B cell (primary cell): ENCODE data around the gene SPTBN1.

Source experiments
- CTCF ChIP-seq: fragments of 200-600 bp; IDR thresholded peaks from one replicate; pipeline ENCODE4 v1.8.0; 2022; ENCODE audit warnings: antibody characterized with exemption, mild to moderate bottlenecking
- EZH2 ChIP-seq: IDR thresholded peaks from 2 replicates; pipeline ENCODE4 v1.6.1; 2012; ENCODE audit warnings: borderline replicate concordance, low read depth, mild to moderate bottlenecking, moderate library complexity, low read length; ENCODE audit not compliant: insufficient read depth, poor library complexity, severe bottlenecking

GRCh38 chr2:54704688-54705605 lies 248.8 kb downstream of the SPTBN1 start:
- TF ChIP-seq CTCF (peak; percentile 80), EZH2 (no peak)
